Left kidney (tissue), 2 donors: ENCODE results near the gene CENPV. TPM values are rescaled to one million over a fixed set of nuclear protein-coding genes. Genes with fewer than 3 reads are reported as not detected.
"Not testable (repeated sequence)": the region's sequence is repeated elsewhere in the genome, so short reads cannot be mapped to it uniquely, and the experiment has no call there.

Source experiments
- DNase-seq: peaks from one replicate; pipeline ENCODE4 v3.0.0-alpha.2; 2013
- polyA plus RNA-seq: library from polyadenylated mRNA; unstranded; fragments of 120-200 nt; gene quantifications from one replicate; pipeline ENCODE4 v1.2.1, GENCODE V29; 2013; ENCODE audit not compliant: insufficient read length

CENPV gene
- polyA plus RNA-seq, 1 donor, result 86.8 TPM

GRCh38 chr17:16314189-16314588 lies 39.1 kb downstream of the CENPV start:
- no peak for DNase-seq

GRCh38 chr17:16313139-16314090 lies 39.9 kb downstream of the CENPV start:
- no peak for DNase-seq

- DNase-seq, result not testable (repeated sequence)
Observed at GRCh38 chr17:16312061-16312460, 41.2 kb downstream of the CENPV start.

GRCh38 chr17:16306211-16306610 lies 47.1 kb downstream of the CENPV start:
- DNase-seq, result no peak

GRCh38 chr17:16304830-16305229 lies 48.4 kb downstream of the CENPV start:
- DNase-seq, result no peak

GRCh38 chr17:16302856-16303255 lies 50.4 kb downstream of the CENPV start:
- no peak for DNase-seq

- no peak for DNase-seq
Observed at GRCh38 chr17:16301963-16302855, 51.1 kb downstream of the CENPV start.

- DNase-seq, result no peak
Observed at GRCh38 chr17:16300554-16300953, 52.7 kb downstream of the CENPV start.

- no peak for DNase-seq
Observed at GRCh38 chr17:16298140-16298662, 55.1 kb downstream of the CENPV start.

GRCh38 chr17:16297367-16298139 lies 55.7 kb downstream of the CENPV start:
- DNase-seq, result no peak

GRCh38 chr17:16296072-16296471 lies 57.2 kb downstream of the CENPV start:
- DNase-seq, result not testable (repeated sequence)

- no peak for DNase-seq
Observed at GRCh38 chr17:16294560-16294959, 58.7 kb downstream of the CENPV start.

GRCh38 chr17:16293931-16294330 lies 59.3 kb downstream of the CENPV start:
- DNase-seq, result no peak

Other genes with a start within 250 kb of the CENPV start
- gene NCOR1, start 137.9 kb downstream of the CENPV start, polyA plus RNA-seq, result 136 TPM
- gene PIGL, start 136.3 kb downstream of the CENPV start, polyA plus RNA-seq, result 46.2 TPM
- 1,960 TPM for gene UBB, start 27.6 kb upstream of the CENPV start, polyA plus RNA-seq
- 2.9 TPM for gene TRPV2, start 62.1 kb upstream of the CENPV start, polyA plus RNA-seq
- gene LRRC75A, start 138.7 kb upstream of the CENPV start, polyA plus RNA-seq, result 3.9 TPM
- 10.7 TPM for gene ZNF287, start 215.7 kb upstream of the CENPV start, polyA plus RNA-seq